Tibial nerve (tissue), 4 donors: ENCODE results near the gene NIM1K. TPM values are rescaled to one million over a fixed set of nuclear protein-coding genes. Genes with fewer than 3 reads are reported as not detected.

Experiments used
- DNase-seq, 2 donors: peaks; one replicate each; pipeline ENCODE4 v3.0.0-alpha.2; 2019; ENCODE audit warnings: low spot score in 2 of 2
- H3K27ac ChIP-seq, 4 donors: fragments of 200-600 bp; sonication (generic) in 3 of 4; one replicate each; pipeline ENCODE4 v1.5.1; 2017 to 2019; ENCODE audit warnings: mild to moderate bottlenecking in 1 of 4
- H3K27me3 ChIP-seq, 2 donors: fragments of 200-600 bp; sonication (generic) in 1 of 2; one replicate each; pipeline versions ENCODE4 v1.5.1 to v1.6.0; 2017 to 2019
- H3K36me3 ChIP-seq, 3 donors: fragments of 200-600 bp; sonication (generic); one replicate each; pipeline ENCODE4 v1.5.1; 2018 to 2019
- H3K4me1 ChIP-seq, 4 donors: fragments of 200-600 bp; sonication (generic) in 3 of 4; one replicate each; pipeline ENCODE4 v1.5.1; 2017 to 2019
- H3K4me3 ChIP-seq, 4 donors: fragments of 200-600 bp; sonication (generic) in 3 of 4; one replicate each; pipeline ENCODE4 v1.5.1; 2017 to 2019; ENCODE audit warnings: mild to moderate bottlenecking in 1 of 4, moderate library complexity in 1 of 4
- H3K9me3 ChIP-seq, 4 donors: fragments of 200-600 bp; sonication (generic) in 3 of 4; one replicate each; pipeline ENCODE4 v1.5.1; 2017 to 2019
- CTCF ChIP-seq, 5 experiments: fragments of 200-600 bp in 3 of 5; fragments of 450-650 bp in 2 of 5; sonication (generic) in 3 of 5; IDR thresholded peaks; one replicate each; pipeline ENCODE4 v1.5.1; 2016 to 2019; ENCODE audit warnings: antibody characterized with exemption in 5 of 5, mild to moderate bottlenecking in 3 of 5, moderate library complexity in 2 of 5
- EP300 ChIP-seq, 2 donors: sonication (generic); formaldehyde crosslinking; IDR thresholded peaks; one replicate each; pipeline ENCODE4 v1.6.1; 2017; ENCODE audit warnings: antibody characterized with exemption in 2 of 2, mild to moderate bottlenecking in 1 of 2
- POLR2A ChIP-seq, 2 donors: fragments of 450-650 bp; IDR thresholded peaks; one replicate each; pipeline ENCODE4 v1.6.1; 2017; ENCODE audit warnings: antibody characterized with exemption in 2 of 2, mild to moderate bottlenecking in 2 of 2, moderate library complexity in 2 of 2
- WGBS, 2 donors: methylation state at CpG; one replicate each; pipeline ENCODE4 v1.1.5; 2018; 5-methylcytosine and 5-hydroxymethylcytosine counted together
- total RNA-seq, 4 donors: library from RNA; depleted of rRNA; stranded (reverse); fragments of >200 nt; gene quantifications; one replicate each; pipeline ENCODE4 v1.1.0, GENCODE V29; 2016

Gene NIM1K
- total RNA-seq, 4 donors from 2014 or later = 2.0 to 4.8 (median 3.6) TPM

- Histone ChIP-seq H3K4me1 (peaks cover 0 to 9% (median 0%) of the 10 kb centered on the region in 4 donors), H3K27me3 (no peaks in the 10 kb centered on the region), H3K9me3 (no peaks in the 10 kb centered on the region), H3K4me3 (no peak overlapping the region), H3K27ac (no peak overlapping the region), H3K36me3 (peaks cover 0 to 27% (median 0%) of the 10 kb centered on the region in 3 donors)
- TF ChIP-seq POLR2A (IDR thresholded peaks at IDR 0.05) (no peak), EP300 (IDR thresholded peaks at IDR 0.05) (no peak), CTCF (IDR thresholded peaks at IDR 0.05) (no peak)
- DNase-seq = no peak
- 90 to 96% methylated on average over 2 of the region's 2 CpGs for WGBS, 2 donors
Measured at GRCh38 chr5:43150075-43150474, 42.0 kb upstream of the NIM1K start.

GRCh38 chr5:43150748-43151147 is 41.3 kb upstream of the NIM1K start:
- H3K4me3 ChIP-seq = no peak overlapping the region
- peaks cover 0 to 15% (median 0%) of the 10 kb centered on the region in 4 donors for H3K4me1 ChIP-seq
- H3K36me3 ChIP-seq = peaks cover 0 to 27% (median 0%) of the 10 kb centered on the region in 3 donors
- TF ChIP-seq POLR2A (IDR thresholded peaks at IDR 0.05) (no peak), EP300 (IDR thresholded peaks at IDR 0.05) (no peak), CTCF (IDR thresholded peaks at IDR 0.05) (no peak)
- WGBS, 2 donors = 55 to 73% methylated on average over 2 of the region's 2 CpGs
- H3K9me3 ChIP-seq = no peaks in the 10 kb centered on the region
- H3K27ac ChIP-seq = no peak overlapping the region
- no peak for DNase-seq
- no peaks in the 10 kb centered on the region for H3K27me3 ChIP-seq

GRCh38 chr5:43152946-43153345 is 39.1 kb upstream of the NIM1K start:
- H3K9me3 ChIP-seq = no peaks in the 10 kb centered on the region

GRCh38 chr5:43154469-43154868 is 37.6 kb upstream of the NIM1K start:
- DNase-seq = no peak
- Histone ChIP-seq H3K27ac (no peak overlapping the region), H3K4me3 (no peak overlapping the region), H3K9me3 (no peaks in the 10 kb centered on the region), H3K4me1 (peaks cover 0 to 24% (median 0%) of the 10 kb centered on the region in 4 donors), H3K36me3 (peaks cover 0 to 18% (median 0%) of the 10 kb centered on the region in 3 donors), H3K27me3 (no peaks in the 10 kb centered on the region)
- no peak for TF ChIP-seq POLR2A (IDR thresholded peaks at IDR 0.05)
- TF ChIP-seq EP300 (IDR thresholded peaks at IDR 0.05) = no peak
- TF ChIP-seq CTCF (IDR thresholded peaks at IDR 0.05) = no peak
- 72 to 81% methylated on average over 4 of the region's 4 CpGs for WGBS, 2 donors

More at GRCh38 chr5:43152946-43153345, 39.1 kb upstream of the NIM1K start:
- H3K4me3 ChIP-seq = no peak overlapping the region
- no peak overlapping the region for H3K27ac ChIP-seq
- peaks cover 0 to 20% (median 0%) of the 10 kb centered on the region in 3 donors for H3K36me3 ChIP-seq
- 71 to 82% methylated on average over 3 of the region's 3 CpGs for WGBS, 2 donors
- peaks cover 0 to 24% (median 0%) of the 10 kb centered on the region in 4 donors for H3K4me1 ChIP-seq
- H3K27me3 ChIP-seq = no peaks in the 10 kb centered on the region
- DNase-seq = no peak
- TF ChIP-seq POLR2A (IDR thresholded peaks at IDR 0.05) = no peak
- TF ChIP-seq EP300 (IDR thresholded peaks at IDR 0.05) = no peak
- TF ChIP-seq CTCF (IDR thresholded peaks at IDR 0.05) = no peak

- no peak for TF ChIP-seq EP300 (IDR thresholded peaks at IDR 0.05)
- no peak for TF ChIP-seq CTCF (IDR thresholded peaks at IDR 0.05)
- TF ChIP-seq POLR2A (IDR thresholded peaks at IDR 0.05) = no peak
- peaks cover 0 to 24% (median 0%) of the 10 kb centered on the region in 4 donors for H3K4me1 ChIP-seq
- peaks cover 0 to 19% (median 0%) of the 10 kb centered on the region in 3 donors for H3K36me3 ChIP-seq
- no peaks in the 10 kb centered on the region for H3K27me3 ChIP-seq
- H3K4me3 ChIP-seq = no peak overlapping the region
- no peaks in the 10 kb centered on the region for H3K9me3 ChIP-seq
- H3K27ac ChIP-seq = no peak overlapping the region
- 73 to 74% methylated on average over 4 of the region's 4 CpGs for WGBS, 2 donors
- DNase-seq = no peak
Measured at GRCh38 chr5:43155394-43156096, 36.5 kb upstream of the NIM1K start.
